Ishikawa (cell line): ENCODE measurements around the gene CCDC50.

Source experiments
- CEBPB ChIP-seq: IDR thresholded peaks from 2 replicates; pipeline ENCODE4 v1.6.1; 2012
- CREB1 ChIP-seq: IDR thresholded peaks from 2 replicates; pipeline ENCODE4 v1.6.1; 2012; ENCODE audit warnings: low read depth
- EGR1 ChIP-seq: IDR thresholded peaks from 2 replicates; pipeline ENCODE4 v1.6.1; 2012
- EP300 ChIP-seq: IDR thresholded peaks from 2 replicates; pipeline ENCODE4 v1.6.1; 2012; ENCODE audit warnings: borderline replicate concordance
- FOXM1 ChIP-seq: IDR thresholded peaks from 2 replicates; pipeline ENCODE4 v1.6.1; 2012; ENCODE audit warnings: low read depth, borderline replicate concordance
- MAX ChIP-seq: IDR thresholded peaks from 2 replicates; pipeline ENCODE4 v1.6.1; 2012
- NFIC ChIP-seq: IDR thresholded peaks from 2 replicates; pipeline ENCODE4 v1.6.1; 2012
- RAD21 ChIP-seq: IDR thresholded peaks from 2 replicates; pipeline ENCODE4 v1.6.1; 2012; ENCODE audit warnings: low read depth
- REST ChIP-seq: IDR thresholded peaks from 2 replicates; pipeline ENCODE4 v1.6.1; 2012; ENCODE audit warnings: low read depth, mild to moderate bottlenecking
- TAF1 ChIP-seq: IDR thresholded peaks from 2 replicates; pipeline ENCODE4 v1.6.1; 2012; ENCODE audit warnings: low read depth, mild to moderate bottlenecking
- TCF12 ChIP-seq: IDR thresholded peaks from 2 replicates; pipeline ENCODE4 v1.6.1; 2012; ENCODE audit warnings: low read depth
- TEAD4 ChIP-seq: IDR thresholded peaks from 2 replicates; pipeline ENCODE4 v1.6.1; 2012
- USF1 ChIP-seq: IDR thresholded peaks from 2 replicates; pipeline ENCODE4 v1.6.1; 2012
- YY1 ChIP-seq: IDR thresholded peaks from 2 replicates; pipeline ENCODE4 v1.6.1; 2012; ENCODE audit warnings: low read depth
- ZBTB7A ChIP-seq: IDR thresholded peaks from 2 replicates; pipeline ENCODE4 v1.6.1; 2012; ENCODE audit warnings: low read depth

Gene CCDC50

GRCh38 chr3:191290311-191291025 lies 38.7 kb upstream of the CCDC50 start:
- TF ChIP-seq TEAD4 (no peak), EGR1 (no peak), YY1 (no peak), REST (no peak), CREB1 (no peak), MAX (no peak), USF1 (no peak), CEBPB (no peak), ZBTB7A (no peak), RAD21 (no peak), FOXM1 (no peak)

- TF ChIP-seq ZBTB7A, result no peak
- TF ChIP-seq CREB1, result no peak
- TF ChIP-seq REST, result no peak
- TF ChIP-seq EP300, result no peak
- no peak for TF ChIP-seq EGR1
- no peak for TF ChIP-seq CEBPB
- no peak for TF ChIP-seq TAF1
- no peak for TF ChIP-seq RAD21
- TF ChIP-seq FOXM1, result no peak
These were observed 36.8 kb upstream of the CCDC50 start for GRCh38 chr3:191292243-191293015.

GRCh38 chr3:191294291-191294690 lies 34.9 kb upstream of the CCDC50 start:
- TF ChIP-seq MAX (no peak), TEAD4 (no peak), REST (no peak), FOXM1 (no peak), ZBTB7A (no peak), CREB1 (no peak), EP300 (no peak), YY1 (no peak), CEBPB (no peak), EGR1 (no peak)

- TF ChIP-seq CEBPB (no peak), MAX (no peak), EGR1 (no peak), CREB1 (no peak), YY1 (no peak), NFIC (no peak), TEAD4 (no peak), FOXM1 (no peak), REST (no peak), TAF1 (no peak), USF1 (no peak), ZBTB7A (no peak), EP300 (no peak), RAD21 (no peak), TCF12 (no peak)
These were observed 33.1 kb upstream of the CCDC50 start for GRCh38 chr3:191296041-191296541.
